Right lobe of liver (tissue), 6 donors: Measurements from ENCODE around the gene CSDE1. TPM values are rescaled to one million over a fixed set of nuclear protein-coding genes. Genes with fewer than 3 reads are reported as not detected.
"Not testable (repeated sequence)": the region's sequence is repeated elsewhere in the genome, so short reads cannot be mapped to it uniquely, and the experiment has no call there.

Experiments
- ATAC-seq, 4 donors: fragments of 200-7000 bp; cut with Tn5 transposase; one replicate each; pipeline ENCODE4 v1.9.1; 2020; ENCODE audit warnings: mild to moderate bottlenecking in 4 of 4, moderate library complexity in 4 of 4
- DNase-seq, 3 donors: peaks; one replicate each; pipeline ENCODE4 v3.0.0-alpha.2; 2020
- H3K27ac ChIP-seq, 3 donors: fragments of 200-600 bp; one replicate each; pipeline ENCODE4 v1.8.0; 2022
- H3K27me3 ChIP-seq, 2 donors: fragments of 200-600 bp; one replicate each; pipeline ENCODE4 v1.8.0; 2022
- H3K36me3 ChIP-seq, 4 donors: fragments of 200-600 bp; sonication (generic) in 1 of 4; one replicate each; pipeline versions ENCODE4 v1.5.1 to v1.8.0; 2017 to 2022; ENCODE audit warnings: control low read depth in 1 of 4
- H3K4me1 ChIP-seq, 4 donors: fragments of 200-600 bp; sonication (generic) in 1 of 4; one replicate each; pipeline versions ENCODE4 v1.5.1 to v1.8.0; 2017 to 2022; ENCODE audit warnings: control low read depth in 1 of 4
- H3K4me3 ChIP-seq, 3 donors: fragments of 200-600 bp; one replicate each; pipeline ENCODE4 v1.8.0; 2022
- H3K9me3 ChIP-seq, 4 donors: fragments of 200-600 bp; sonication (generic) in 1 of 4; one replicate each; pipeline versions ENCODE4 v1.5.1 to v1.8.0; 2017 to 2022; ENCODE audit warnings: control low read depth in 1 of 4
- POLR2A ChIP-seq: fragments of 450-650 bp; IDR thresholded peaks from one replicate; pipeline ENCODE4 v1.6.1; 2017; ENCODE audit warnings: antibody characterized with exemption, mild to moderate bottlenecking
- WGBS: methylation state at CpG from one replicate; pipeline ENCODE4 v1.1.6; 2018; ENCODE audit warnings: low coverage, low lambda C conversion rate; ENCODE audit not compliant: insufficient coverage; ENCODE audit errors: missing lambda C conversion rate; 5-methylcytosine and 5-hydroxymethylcytosine counted together
- intact Hi-C, 2 donors: fragments of 100-400 bp; cut with DNase I; formaldehyde crosslinking; loops; one replicate each; pipeline versions ENCODE4 v1.11.2 to v1.14.1; 2022
- total RNA-seq, 6 experiments: library from RNA; depleted of rRNA in 2 of 6; stranded (reverse); fragments of >200 nt in 2 of 6; fragmentation: NEBNext Ultra II Directional in 3 of 6; extraction: Animal tissue kit (Norgen Biotek cat#: 25700) in 3 of 6; gene quantifications; one replicate each; pipeline versions ENCODE4 v1.1.0 to v1.2.4, GENCODE V29; 2016 to 2023
- TF ChIP-seq, protein P1 (sequence below), 4 donors: fragments of 200-600 bp in 3 of 4; fragments of 450-650 bp in 1 of 4; IDR thresholded peaks; one replicate each; pipeline versions ENCODE4 v1.5.1 to v1.8.0; 2016 to 2022; ENCODE audit warnings: antibody characterized with exemption in 4 of 4, mild to moderate bottlenecking in 2 of 4
- donor health status: DM: no; HTN: yes; CAD: no.
- donor health status: DM: no; HTN: no; CAD: no.
- donor health status: DM: no; HTN: no; CAD: no.
- donor health status: DM: no; HTN: yes; CAD: no.
- donor health status: DM: no; HTN: yes; CAD: no.

The CSDE1 gene
- total RNA-seq, 6 experiments from 2014 or later, result 195 to 585 (median 269) TPM

- no peak for DNase-seq
- Histone ChIP-seq H3K27ac (peak overlapping the region; percentile 19 to 100 (median 99)), H3K36me3 (no peaks in the 10 kb centered on the region), H3K4me3 (peak overlapping the region; percentile 83 to 86 (median 83)), H3K4me1 (peaks cover 0 to 52% (median 21%) of the 10 kb centered on the region in 4 donors), H3K27me3 (no peaks in the 10 kb centered on the region), H3K9me3 (no peaks in the 10 kb centered on the region)
- TF ChIP-seq POLR2A, result no peak
- TF ChIP-seq, protein P1, sequence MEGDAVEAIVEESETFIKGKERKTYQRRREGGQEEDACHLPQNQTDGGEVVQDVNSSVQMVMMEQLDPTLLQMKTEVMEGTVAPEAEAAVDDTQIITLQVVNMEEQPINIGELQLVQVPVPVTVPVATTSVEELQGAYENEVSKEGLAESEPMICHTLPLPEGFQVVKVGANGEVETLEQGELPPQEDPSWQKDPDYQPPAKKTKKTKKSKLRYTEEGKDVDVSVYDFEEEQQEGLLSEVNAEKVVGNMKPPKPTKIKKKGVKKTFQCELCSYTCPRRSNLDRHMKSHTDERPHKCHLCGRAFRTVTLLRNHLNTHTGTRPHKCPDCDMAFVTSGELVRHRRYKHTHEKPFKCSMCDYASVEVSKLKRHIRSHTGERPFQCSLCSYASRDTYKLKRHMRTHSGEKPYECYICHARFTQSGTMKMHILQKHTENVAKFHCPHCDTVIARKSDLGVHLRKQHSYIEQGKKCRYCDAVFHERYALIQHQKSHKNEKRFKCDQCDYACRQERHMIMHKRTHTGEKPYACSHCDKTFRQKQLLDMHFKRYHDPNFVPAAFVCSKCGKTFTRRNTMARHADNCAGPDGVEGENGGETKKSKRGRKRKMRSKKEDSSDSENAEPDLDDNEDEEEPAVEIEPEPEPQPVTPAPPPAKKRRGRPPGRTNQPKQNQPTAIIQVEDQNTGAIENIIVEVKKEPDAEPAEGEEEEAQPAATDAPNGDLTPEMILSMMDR (IDR thresholded peaks at IDR 0.05), result no peak
- 9% methylated on average over 14 of the region's 14 CpGs for WGBS
- intact Hi-C loops, result no loop called here
- ATAC-seq, result peak in 1 of 4 donors; percentile 4
Measured at GRCh38 chr1:114756009-114756892, 1.5 kb downstream of the CSDE1 start.

DNA sequence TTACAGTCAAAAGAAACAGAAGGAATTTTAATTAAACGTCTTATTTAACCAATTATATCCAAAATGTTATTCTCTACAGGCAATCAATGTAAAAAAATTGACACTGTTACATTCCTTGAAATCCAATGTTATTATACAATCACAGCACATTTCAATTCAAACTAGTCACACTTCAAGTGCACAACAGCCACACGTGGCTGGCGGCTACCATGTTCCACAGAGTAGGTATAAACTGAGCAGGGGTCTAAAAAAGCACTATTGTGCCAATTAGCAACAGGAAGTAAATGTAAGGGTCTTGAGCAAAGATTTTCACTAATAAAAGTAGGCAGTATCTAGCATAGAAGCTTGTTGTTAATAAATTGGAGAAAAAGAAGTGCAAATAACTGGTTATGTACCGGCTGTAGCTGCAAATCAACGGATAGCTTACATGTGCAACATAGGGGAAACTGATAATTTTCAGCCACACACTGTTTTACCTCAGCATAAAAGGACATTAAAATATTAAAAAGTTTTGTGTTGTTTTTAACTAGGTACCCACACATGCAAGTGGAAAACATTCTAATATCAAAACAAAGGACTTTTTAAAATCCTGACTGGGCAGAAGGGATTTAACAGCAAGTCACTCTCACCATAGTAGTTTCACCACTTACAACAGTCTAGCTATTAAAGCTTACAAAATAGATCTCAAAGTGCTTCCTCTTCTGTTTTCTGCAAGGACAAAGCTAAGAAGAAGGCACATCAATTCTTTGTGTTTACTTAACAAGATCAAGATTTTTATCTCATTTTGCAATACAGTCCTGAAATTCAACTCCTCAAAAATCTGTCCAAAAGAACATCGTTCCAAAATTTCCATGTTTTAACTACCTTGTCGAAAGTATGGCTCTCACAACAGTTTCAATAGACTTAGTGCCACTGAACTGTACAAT is 2.5 kb downstream of the CSDE1 start:
- ATAC-seq, result no peak
- no peak for TF ChIP-seq POLR2A
- TF ChIP-seq, protein P1 (IDR thresholded peaks at IDR 0.05), result no peak
- Histone ChIP-seq H3K36me3 (no peaks in the 10 kb centered on the region), H3K9me3 (no peaks in the 10 kb centered on the region), H3K4me1 (peaks cover 0 to 60% (median 21%) of the 10 kb centered on the region in 4 donors), H3K27me3 (no peaks in the 10 kb centered on the region), H3K27ac (peak overlapping the region in 2 of 3 donors; percentile 17 to 100), H3K4me3 (peak overlapping the region; percentile 83 to 86 (median 83))
- WGBS, result 36% methylated on average over 7 of the region's 7 CpGs
- intact Hi-C loops, result no loop called here
- DNase-seq, result no peak

GRCh38 chr1:114753702-114754101 is 4.1 kb downstream of the CSDE1 start:
- DNase-seq, result not testable (repeated sequence)

GRCh38 chr1:114753143-114753542 is 4.6 kb downstream of the CSDE1 start:
- ATAC-seq (no peak), DNase-seq (no peak)
- H3K36me3 ChIP-seq, result peaks cover 3 to 8% (median 5%) of the 10 kb centered on the region in 4 donors
- intact Hi-C loops, result no loop called here
- H3K27me3 ChIP-seq, result no peaks in the 10 kb centered on the region
- H3K9me3 ChIP-seq, result no peaks in the 10 kb centered on the region
- TF ChIP-seq, protein P1 (IDR thresholded peaks at IDR 0.05), result no peak
- no peak for TF ChIP-seq POLR2A
- no peak overlapping the region for H3K4me3 ChIP-seq
- H3K4me1 ChIP-seq, result peaks cover 0 to 70% (median 23%) of the 10 kb centered on the region in 4 donors
- no peak overlapping the region for H3K27ac ChIP-seq
- WGBS, result 67% methylated on average over 4 of the region's 4 CpGs

More at GRCh38 chr1:114753702-114754101, 4.1 kb downstream of the CSDE1 start:
- H3K27ac ChIP-seq, intact Hi-C loops, H3K9me3 ChIP-seq, H3K36me3 ChIP-seq, H3K27me3 ChIP-seq, ATAC-seq, H3K4me3 ChIP-seq: not testable (repeated sequence)
- peaks cover 0 to 65% (median 21%) of the 10 kb centered on the region in 4 donors for H3K4me1 ChIP-seq
- WGBS, result 77% methylated on average over 4 of the region's 6 CpGs
